GM12878 (cell line): ENCODE results near the gene MYO15B. TPM values are rescaled to one million over a fixed set of nuclear protein-coding genes. Genes with fewer than 3 reads are reported as not detected.

Experiments used
- ATAC-seq: fragments of 200-7000 bp; cut with Tn5 transposase; 3 replicates; pipeline ENCODE4 v1.9.1; 2020; ENCODE audit warnings: mild to moderate bottlenecking, moderate library complexity
- BruUV-seq: library from RNA; stranded (reverse); fragments of 400-500 nt; replicated peaks from 2 replicates; lab custom pipeline; 2021; lab: Mats Ljungman, UMichigan
- CTCF ChIA-PET: fragments of 300-600 bp; sonication (Branson Sonifier 250); formaldehyde crosslinking; extraction: SDS; loops from one replicate; lab custom pipeline; 2021; ENCODE audit warnings: inconsistent platforms; lab: Yijun Ruan, JAX
- POLR2A ChIA-PET: fragments of 350-600 bp; formaldehyde crosslinking; extraction: SDS; loops from one replicate; lab custom pipeline; 2021; ENCODE audit warnings: inconsistent platforms; lab: Charles Lee
- RAD21 ChIA-PET: fragments of 300-600 bp; sonication (Branson Sonifier 250); formaldehyde crosslinking; loops from one replicate; lab custom pipeline; 2023; ENCODE audit warnings: antibody characterized with exemption; ENCODE audit not compliant: unreplicated experiment; lab: Charles Lee
- SMC1A ChIA-PET: fragments of 300-600 bp; sonication (Branson Sonifier 250); formaldehyde crosslinking; loops from one replicate; lab custom pipeline; 2023; ENCODE audit not compliant: unreplicated experiment, uncharacterized antibody; lab: Charles Lee
- DNase-seq: peaks from one replicate; pipeline ENCODE4 v3.0.0-alpha.2; 2011; ENCODE audit warnings: low read depth, low spot score
- FAIRE-seq: peaks from 3 replicates; lab custom pipeline; 2011; peaks lifted over from hg19 to GRCh38; lab: Jason Lieb, UNC
- H2AFZ ChIP-seq: 2 replicates; pipeline ENCODE4 v1.6.0; 2011; ENCODE audit warnings: low read depth, low read length, control low read depth; ENCODE audit not compliant: control insufficient read depth
- H3K27ac ChIP-seq: 2 replicates; pipeline ENCODE4 v1.5.1; 2011; ENCODE audit warnings: control low read depth; ENCODE audit not compliant: control insufficient read depth, insufficient read depth
- H3K27me3 ChIP-seq, 2 experiments: replicated peaks in 1 of 2; 2 replicates each; pipeline versions ENCODE4 v1.6.0 to v1.6.1; 2011; ENCODE audit warnings: low read length in 1 of 2; ENCODE audit not compliant: control insufficient read depth in 2 of 2, insufficient read depth in 2 of 2
- H3K36me3 ChIP-seq, 2 experiments: 2 replicates each; pipeline ENCODE4 v1.5.1; 2011; ENCODE audit warnings: low read length in 1 of 2; ENCODE audit not compliant: control insufficient read depth in 2 of 2, insufficient read depth in 2 of 2
- H3K4me1 ChIP-seq: 2 replicates; pipeline ENCODE4 v1.6.1; 2011; ENCODE audit warnings: mild to moderate bottlenecking, low read length, moderate library complexity, mixed read lengths; ENCODE audit not compliant: control insufficient read depth, insufficient read depth
- H3K4me2 ChIP-seq: 2 replicates; pipeline ENCODE4 v1.6.0; 2011; ENCODE audit warnings: control low read depth; ENCODE audit not compliant: control insufficient read depth, insufficient read depth
- H3K4me3 ChIP-seq: fragments of 200-600 bp; sonication (generic); 2 replicates; pipeline ENCODE4 v1.5.1; 2016
- H3K79me2 ChIP-seq: 2 replicates; pipeline ENCODE4 v1.6.0; 2011; ENCODE audit warnings: low read length; ENCODE audit not compliant: control insufficient read depth, insufficient read depth
- H3K9ac ChIP-seq: 2 replicates; pipeline ENCODE4 v1.8.0; 2011; ENCODE audit warnings: low read length, control low read depth, mixed read lengths; ENCODE audit not compliant: control insufficient read depth, insufficient read depth
- H3K9me3 ChIP-seq: replicated peaks from 3 replicates; pipeline ENCODE4 v1.5.1; 2011; ENCODE audit warnings: mild to moderate bottlenecking, low read length; ENCODE audit not compliant: control insufficient read depth, insufficient read depth
- H4K20me1 ChIP-seq: 2 replicates; pipeline ENCODE4 v1.6.0; 2011; ENCODE audit not compliant: control insufficient read depth, insufficient read depth
- CBX3 ChIP-seq: fragments of 200-600 bp; sonication (generic); IDR thresholded peaks from 2 replicates; pipeline ENCODE4 v1.6.1; 2016; ENCODE audit warnings: low read depth, borderline replicate concordance
- TBL1XR1 ChIP-seq: IDR thresholded peaks from 2 replicates; pipeline ENCODE4 v1.6.1; 2012; ENCODE audit warnings: low read depth, low read length, improper control_type of control experiment
- WGBS: methylation state at CpG from one replicate; pipeline ENCODE4 v1.1.6; 2016; ENCODE audit warnings: low lambda C conversion rate; ENCODE audit not compliant: insufficient replicate concordance, insufficient coverage; ENCODE audit errors: missing lambda C conversion rate; 5-methylcytosine and 5-hydroxymethylcytosine counted together
- in situ Hi-C: fragments of 300-500 bp; cut with MboI; formaldehyde crosslinking; loops from 9 replicates; pipeline ENCODE4 v1.14.3; 2018; ENCODE audit warnings: mixed read lengths
- intact Hi-C: fragments of 100-400 bp; cut with micrococcal nuclease; formaldehyde crosslinking; loops from one replicate; pipeline ENCODE4 v1.14.2; 2022; ENCODE audit not compliant: unreplicated experiment
- polyA plus RNA-seq, 11 experiments: library from polyadenylated mRNA; depleted of rRNA in 4 of 11; unstranded in 6 of 11; stranded (reverse) in 5 of 11; fragments of >200 nt; fragmentation: Nextera tagmentation in 4 of 11; fragmentation: Illumina TruSeq in 1 of 11; extraction: Ambion mirVana in 4 of 11; extraction: Trizol in 1 of 11; gene quantifications; 1 replicate in 1 of 11; 2 replicates in 10 of 11; pipeline versions ENCODE4 v1.2.1 to v1.2.3, GENCODE V29; 2011 to 2016; ENCODE audit warnings: inconsistent platforms in 2 of 11, missing spikeins in 2 of 11, low read depth in 1 of 11
- total RNA-seq, 4 experiments: library from RNA; depleted of rRNA in 3 of 4; stranded (reverse); fragments of >200 nt in 3 of 4; fragmentation: Illumina TruSeq in 1 of 4; extraction: Trizol in 1 of 4; gene quantifications; 2 replicates each; pipeline versions ENCODE4 v1.2.1 to v1.2.3, GENCODE V29; 2013 to 2021
- TF ChIP-seq, protein P1 (sequence below): IDR thresholded peaks from 2 replicates; pipeline ENCODE4 v1.6.1; 2012; ENCODE audit warnings: mild to moderate bottlenecking, low read depth, low read length

The MYO15B gene
- total and polyA plus RNA-seq, 10 of the 15 experiments (the other 5 are each of a cell fraction or from before 2014, with no cell fraction given), result 0.67 to 15.4 (median 2.3) TPM; not detected in 1

- SMC1A ChIA-PET, result interaction anchor here (1.1 kb wide), 1 partner anchor 124 kb away, joined by 3 read pairs; no protein-coding TSS in a partner anchor
- intact Hi-C loops, result no loop called here
- no peak for DNase-seq
- no peaks in the 10 kb centered on the region for H3K79me2 ChIP-seq
- no peak for ATAC-seq
- TF ChIP-seq CBX3 (no peak), TBL1XR1 (no peak)
- TF ChIP-seq, protein P1, sequence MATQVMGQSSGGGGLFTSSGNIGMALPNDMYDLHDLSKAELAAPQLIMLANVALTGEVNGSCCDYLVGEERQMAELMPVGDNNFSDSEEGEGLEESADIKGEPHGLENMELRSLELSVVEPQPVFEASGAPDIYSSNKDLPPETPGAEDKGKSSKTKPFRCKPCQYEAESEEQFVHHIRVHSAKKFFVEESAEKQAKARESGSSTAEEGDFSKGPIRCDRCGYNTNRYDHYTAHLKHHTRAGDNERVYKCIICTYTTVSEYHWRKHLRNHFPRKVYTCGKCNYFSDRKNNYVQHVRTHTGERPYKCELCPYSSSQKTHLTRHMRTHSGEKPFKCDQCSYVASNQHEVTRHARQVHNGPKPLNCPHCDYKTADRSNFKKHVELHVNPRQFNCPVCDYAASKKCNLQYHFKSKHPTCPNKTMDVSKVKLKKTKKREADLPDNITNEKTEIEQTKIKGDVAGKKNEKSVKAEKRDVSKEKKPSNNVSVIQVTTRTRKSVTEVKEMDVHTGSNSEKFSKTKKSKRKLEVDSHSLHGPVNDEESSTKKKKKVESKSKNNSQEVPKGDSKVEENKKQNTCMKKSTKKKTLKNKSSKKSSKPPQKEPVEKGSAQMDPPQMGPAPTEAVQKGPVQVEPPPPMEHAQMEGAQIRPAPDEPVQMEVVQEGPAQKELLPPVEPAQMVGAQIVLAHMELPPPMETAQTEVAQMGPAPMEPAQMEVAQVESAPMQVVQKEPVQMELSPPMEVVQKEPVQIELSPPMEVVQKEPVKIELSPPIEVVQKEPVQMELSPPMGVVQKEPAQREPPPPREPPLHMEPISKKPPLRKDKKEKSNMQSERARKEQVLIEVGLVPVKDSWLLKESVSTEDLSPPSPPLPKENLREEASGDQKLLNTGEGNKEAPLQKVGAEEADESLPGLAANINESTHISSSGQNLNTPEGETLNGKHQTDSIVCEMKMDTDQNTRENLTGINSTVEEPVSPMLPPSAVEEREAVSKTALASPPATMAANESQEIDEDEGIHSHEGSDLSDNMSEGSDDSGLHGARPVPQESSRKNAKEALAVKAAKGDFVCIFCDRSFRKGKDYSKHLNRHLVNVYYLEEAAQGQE, result no peak
- TF ChIP-seq, all 136 proteins: peak for 0
- 78% methylated on average over 11 of the region's 12 CpGs for WGBS
- no peaks in the 10 kb centered on the region for H3K36me3 ChIP-seq
- in situ Hi-C loops, result no loop called here
- no peak for FAIRE-seq
- RAD21 ChIA-PET, result interaction anchor here (0.7 kb wide), 1 partner anchor 124 kb away, joined by 3 read pairs; no protein-coding TSS in a partner anchor
- BruUV-seq, result no TSS peak
- no peak overlapping the region for H3K4me3 ChIP-seq
- no peaks in the 10 kb centered on the region for H3K27me3 ChIP-seq
- no peaks in the 10 kb centered on the region for H3K9me3 ChIP-seq
- H3K27ac ChIP-seq, result no peak overlapping the region
- H4K20me1 ChIP-seq, result no peaks in the 10 kb centered on the region
- no peak overlapping the region for H3K9ac ChIP-seq
- no peak overlapping the region for H3K4me2 ChIP-seq
- POLR2A ChIA-PET, result no interaction called here
- CTCF ChIA-PET, result interaction anchor here (1.2 to 2.5 kb wide), 5 partner anchors 10 to 130 kb away, joined by 3 to 11 read pairs (median 5); partner anchors contain the start of gene SMIM5
- no peak overlapping the region for H2AFZ ChIP-seq
- H3K4me1 ChIP-seq, result no peaks in the 10 kb centered on the region
These were observed 36.4 kb downstream of the MYO15B start for GRCh38 chr17:75624021-75624420.
